Suppressor macrophage (primary cell): ENCODE data around the gene DHODH.
A peak's percentile ranks its signal among the peaks of the same experiment; 100 is the strongest.
"Not testable (repeated sequence)": the region's sequence is repeated elsewhere in the genome, so short reads cannot be mapped to it uniquely, and the experiment has no call there.

Experiments used
- DNase-seq, 4 experiments: peaks; one replicate each; pipeline ENCODE4 v3.0.0-alpha.2; 2020 to 2022
- total RNA-seq, 17 experiments: gene quantifications; one replicate each; lab custom pipeline; 2026; ENCODE audit warnings: mixed read lengths in 6 of 17, inconsistent platforms in 3 of 17; lab: John Stamatoyannopoulos, UW

The DHODH gene
- 0.72 to 9.7 (median 4.7) reads per million in 17 experiments for total RNA-seq

DNA sequence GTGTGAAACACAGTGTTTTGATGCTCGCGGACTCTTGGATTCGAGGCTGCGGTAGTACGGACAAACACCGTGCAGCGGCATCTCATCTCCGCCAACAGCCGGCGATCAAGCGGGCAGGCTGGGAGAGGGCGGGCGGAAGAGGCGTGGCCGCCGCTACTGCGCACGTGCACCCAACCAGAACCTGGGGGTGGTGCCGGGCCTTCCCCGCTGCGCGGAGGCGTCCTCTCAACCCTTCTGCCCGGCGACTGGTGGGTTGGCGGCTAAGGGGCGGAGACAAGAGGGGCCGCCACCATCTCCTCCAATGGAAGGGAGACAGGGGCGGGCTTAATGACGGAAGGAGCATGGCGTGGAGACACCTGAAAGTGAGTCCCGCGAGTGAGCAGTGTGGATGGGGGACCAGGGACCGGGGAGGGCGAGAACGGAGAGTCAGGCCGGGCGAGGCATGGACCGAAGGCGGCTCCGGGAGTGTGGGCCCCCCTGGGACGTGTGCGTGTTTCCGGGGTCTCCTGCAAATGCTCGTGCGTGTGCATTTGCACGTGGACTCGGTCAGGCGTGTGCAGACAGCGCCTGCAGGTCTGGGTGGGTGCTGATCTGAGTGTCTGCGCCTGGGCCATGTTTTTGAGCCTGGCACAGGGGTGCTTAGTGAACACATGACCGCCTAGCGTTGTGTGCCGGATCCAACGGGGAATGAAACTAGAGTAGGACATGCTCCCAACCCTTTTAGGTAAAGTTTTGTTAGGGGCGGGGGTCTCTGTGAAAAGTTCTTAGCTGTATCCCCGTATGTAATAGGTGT is at the start of gene DHODH:
Gene DHODH, plus strand, starts transcription at position 321 of the 793 bp plus-strand sequence. Its CDS starts 21 bp downstream, at position 342.
- DNase-seq = peak; percentile 98 to 99 (median 99)

DNA sequence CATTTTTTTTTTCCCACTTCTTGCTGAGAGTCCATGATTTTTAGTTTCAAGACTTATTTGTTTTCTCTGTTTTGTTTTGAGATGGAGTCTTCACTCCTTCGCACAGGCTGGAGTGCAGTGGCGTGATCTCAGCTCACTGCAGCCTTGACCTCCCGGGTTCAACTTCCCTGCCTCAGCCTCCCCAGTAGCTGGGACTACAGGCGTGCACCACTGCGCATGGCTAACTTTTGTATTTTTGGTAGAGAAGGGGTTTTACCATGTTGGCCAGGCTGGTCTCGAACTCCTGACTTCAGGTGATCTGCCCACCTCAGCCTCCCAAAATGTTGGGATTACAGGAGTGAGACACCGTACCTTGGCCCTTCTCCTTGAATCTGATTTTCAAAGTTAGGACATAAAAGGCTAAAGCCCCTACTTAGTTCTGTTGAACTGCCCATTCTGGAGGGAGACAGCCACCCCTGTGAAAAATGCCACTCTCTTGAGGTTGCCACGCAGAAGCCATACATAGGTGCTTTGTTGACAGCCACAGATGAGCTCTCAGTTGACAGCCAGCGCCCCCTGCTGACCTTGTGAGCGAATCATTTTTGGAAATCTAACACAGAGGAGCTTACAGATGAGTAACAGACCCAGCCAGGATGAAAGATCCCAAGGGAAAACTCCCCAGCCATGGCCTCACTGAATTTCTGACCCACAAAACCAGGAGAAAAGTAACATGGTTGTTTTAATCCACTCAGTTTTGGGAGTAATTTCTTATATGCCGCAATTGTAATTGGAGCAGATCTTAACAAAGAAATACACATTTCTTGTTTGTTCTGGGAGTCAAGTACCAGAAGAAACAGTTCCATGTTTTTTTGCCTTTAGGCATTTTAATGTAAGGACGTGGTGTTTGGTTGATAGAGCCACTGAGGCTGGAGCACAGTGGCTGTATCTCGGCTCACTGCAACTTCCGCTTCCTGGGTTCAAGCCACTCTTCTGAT is 47.2 kb upstream of the DHODH start:
- peak; percentile 84 to 90 (median 90) for DNase-seq

DNA sequence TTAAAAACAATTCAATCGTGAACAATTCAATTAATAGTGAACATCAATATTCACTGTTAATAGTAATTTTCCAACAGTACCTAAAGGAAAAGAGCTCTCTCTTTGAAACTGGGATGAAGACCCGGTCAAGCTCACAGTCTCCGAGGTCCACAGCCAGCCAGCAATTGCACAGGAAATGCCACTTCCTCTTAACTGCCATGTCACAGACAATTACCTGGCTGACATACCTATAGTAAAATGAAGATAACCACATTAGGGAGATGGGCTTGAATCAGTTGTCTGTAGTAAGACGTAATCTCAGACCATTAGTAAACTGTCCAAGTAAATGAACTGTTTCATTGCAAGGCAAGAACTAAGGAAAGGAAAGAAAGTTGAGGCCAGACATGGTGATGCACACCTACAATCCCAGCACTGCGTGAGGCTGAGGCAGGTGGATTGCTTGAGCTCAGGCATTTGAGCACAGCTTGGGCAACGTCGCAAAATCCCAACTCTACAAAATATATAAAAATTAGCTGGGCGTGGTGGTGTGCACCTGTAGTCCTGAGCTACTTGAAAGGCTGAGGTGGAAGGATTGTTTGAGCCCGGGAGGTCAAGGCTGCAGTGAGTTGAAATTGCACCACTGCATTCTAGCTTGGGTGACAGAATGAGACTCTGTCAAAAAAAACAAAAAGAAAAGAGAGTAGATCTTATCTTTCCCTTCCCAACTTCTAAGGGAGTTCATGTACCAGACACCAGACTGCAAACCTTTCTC is 45.2 kb upstream of the DHODH start:
- no peak for DNase-seq

DNA sequence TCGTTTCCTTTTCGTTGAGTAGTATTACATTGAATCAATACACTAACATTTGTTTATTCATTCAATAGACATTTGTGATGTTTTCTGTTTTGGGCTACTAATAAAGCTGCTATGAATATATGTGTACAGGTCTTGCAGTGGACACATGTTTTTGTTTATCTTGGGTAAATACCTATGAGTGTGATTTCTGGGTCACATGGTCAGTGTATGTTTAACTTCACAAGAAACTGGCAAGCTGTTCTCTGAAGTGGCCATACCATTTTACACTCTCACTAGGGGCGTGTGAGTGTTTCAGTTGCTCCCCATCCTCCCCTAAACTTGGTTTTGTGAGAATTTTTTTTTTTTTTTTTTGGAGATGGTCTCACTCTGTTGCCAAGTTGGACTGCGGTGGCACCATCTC is 43.3 kb upstream of the DHODH start:
- DNase-seq = no peak

DNA sequence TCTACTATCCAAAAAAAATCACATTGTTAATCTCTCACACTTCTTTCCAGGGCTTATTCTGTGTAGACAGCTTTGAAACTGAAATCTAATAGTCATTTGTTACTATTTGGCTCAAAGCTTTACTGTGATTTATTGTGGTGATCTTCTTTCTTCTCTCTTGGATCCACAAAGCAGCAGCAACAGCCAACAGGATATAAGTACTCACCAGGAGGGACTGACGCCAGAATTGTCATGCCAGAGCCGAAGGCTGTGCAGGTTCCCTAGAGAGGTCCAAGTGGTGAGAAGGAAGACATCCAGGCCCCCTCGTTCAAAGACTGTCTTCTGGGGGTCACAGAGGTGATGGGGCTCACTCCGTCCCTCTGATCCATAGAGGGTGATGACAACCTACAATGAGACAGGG is 41.6 kb upstream of the DHODH start:
- no peak for DNase-seq

DNA sequence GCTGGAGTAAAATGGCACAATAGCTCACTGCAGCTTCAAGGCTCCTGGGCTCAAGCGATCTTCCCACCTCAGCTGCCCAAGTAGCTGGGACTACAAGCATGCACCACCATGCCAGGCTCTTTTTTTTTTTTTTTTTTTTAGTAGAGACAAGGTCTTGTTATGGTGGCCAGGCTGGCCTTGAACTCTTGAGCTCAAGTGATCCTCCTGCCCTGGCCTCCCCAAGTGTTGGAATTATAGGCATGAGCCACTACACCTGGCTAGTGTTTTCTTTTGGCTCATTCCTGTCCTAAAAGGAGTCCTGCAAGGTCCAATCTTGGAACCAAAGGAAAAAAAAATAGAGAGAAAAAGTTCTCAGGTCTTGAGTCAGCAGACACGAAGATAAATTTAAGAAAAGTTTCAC is 39.2 kb upstream of the DHODH start:
- DNase-seq = no peak

DNA sequence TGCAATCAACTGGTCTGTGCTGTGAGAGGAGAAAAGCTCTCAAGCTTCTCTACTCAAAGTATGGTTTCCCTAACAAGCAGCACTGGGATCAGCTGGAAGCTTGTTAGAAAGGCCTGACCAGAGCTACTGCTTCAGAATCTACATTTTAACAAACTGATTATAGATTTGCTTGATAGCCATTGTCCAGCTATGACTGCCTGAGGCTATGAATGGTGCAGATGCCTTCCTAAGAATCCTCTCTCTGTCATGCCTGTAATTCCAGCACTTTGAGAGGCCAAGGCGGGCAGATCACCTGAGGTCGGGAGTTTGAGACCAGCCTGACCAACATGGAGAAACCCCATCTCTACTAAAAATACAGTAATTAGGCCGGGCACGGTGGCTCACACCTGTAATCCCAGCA is 37.0 kb upstream of the DHODH start:
- DNase-seq = no peak

DNA sequence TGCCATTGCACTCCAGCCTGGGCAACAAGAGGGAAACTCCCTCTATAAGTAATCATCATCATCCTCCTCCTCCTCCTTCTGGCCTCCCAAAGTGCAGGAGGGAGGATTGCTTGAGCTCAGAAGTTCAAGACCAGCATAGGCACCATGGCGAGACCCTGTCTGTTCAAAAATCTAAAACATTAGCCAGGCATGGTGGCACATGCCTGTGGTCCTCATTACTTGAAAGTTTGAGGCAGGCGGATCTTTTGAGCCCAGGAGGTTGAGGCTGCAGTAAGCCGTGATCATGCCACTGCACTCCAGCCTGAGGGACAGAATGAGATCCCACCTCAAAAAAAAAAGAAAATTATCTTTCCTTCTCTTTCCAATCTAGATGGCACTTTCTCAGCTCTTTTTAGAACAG is 36.2 kb upstream of the DHODH start:
- DNase-seq = no peak

DNA sequence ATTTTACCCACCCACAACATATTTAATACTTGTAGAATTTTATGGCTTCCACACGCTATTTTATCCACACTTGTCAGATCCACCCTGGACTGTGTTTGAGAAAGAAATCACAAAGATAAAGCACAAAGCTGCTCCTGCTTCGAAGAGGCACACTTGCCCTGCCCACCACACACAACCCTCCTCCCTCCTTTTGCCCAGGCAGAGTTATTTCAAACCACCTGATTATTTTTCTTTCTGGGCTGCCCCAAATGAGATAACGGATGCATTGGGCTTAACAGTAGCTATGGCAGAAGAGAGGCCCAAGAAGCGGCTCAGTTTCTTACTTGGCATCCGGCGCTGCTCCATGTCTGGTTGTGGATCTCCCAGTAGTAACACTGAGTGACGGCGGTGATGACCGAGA is 35.5 kb upstream of the DHODH start:
- no peak for DNase-seq

DNA sequence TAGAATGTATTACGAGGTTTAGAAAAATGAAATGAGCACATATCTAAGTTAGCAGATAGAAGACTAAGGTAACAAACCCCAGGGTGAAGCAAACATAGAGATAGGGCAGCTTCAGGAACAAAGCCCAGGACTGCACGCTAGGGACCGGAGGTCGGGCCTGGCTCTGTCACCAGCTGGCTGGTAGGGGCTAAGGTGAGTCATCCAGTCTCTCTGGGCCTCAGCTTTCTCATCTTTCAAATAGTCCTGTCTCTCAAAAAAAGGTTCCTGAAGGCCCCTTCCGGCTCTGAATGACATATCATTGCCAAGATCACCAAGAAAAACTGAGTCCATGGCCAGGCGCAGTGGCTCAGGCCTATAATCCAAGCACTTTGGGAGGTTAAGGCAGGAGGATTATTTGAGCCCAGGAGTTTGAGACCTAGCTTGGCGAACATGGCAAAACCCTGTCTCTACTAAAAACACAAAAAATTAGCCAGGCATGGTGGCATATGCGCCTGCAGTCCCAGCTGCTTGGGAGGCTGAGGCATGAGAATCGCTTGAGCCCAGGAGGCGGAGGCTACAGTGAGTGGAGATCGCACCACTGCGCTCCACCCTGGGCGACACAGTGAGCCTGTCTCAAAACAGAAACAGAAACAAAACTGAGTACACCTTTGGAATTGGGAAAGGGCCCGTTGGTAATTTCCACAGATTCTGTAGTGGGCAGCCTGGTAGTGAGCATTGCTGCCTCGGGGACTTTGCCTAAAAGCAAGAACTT is 34.3 kb upstream of the DHODH start:
- DNase-seq = no peak

DNA sequence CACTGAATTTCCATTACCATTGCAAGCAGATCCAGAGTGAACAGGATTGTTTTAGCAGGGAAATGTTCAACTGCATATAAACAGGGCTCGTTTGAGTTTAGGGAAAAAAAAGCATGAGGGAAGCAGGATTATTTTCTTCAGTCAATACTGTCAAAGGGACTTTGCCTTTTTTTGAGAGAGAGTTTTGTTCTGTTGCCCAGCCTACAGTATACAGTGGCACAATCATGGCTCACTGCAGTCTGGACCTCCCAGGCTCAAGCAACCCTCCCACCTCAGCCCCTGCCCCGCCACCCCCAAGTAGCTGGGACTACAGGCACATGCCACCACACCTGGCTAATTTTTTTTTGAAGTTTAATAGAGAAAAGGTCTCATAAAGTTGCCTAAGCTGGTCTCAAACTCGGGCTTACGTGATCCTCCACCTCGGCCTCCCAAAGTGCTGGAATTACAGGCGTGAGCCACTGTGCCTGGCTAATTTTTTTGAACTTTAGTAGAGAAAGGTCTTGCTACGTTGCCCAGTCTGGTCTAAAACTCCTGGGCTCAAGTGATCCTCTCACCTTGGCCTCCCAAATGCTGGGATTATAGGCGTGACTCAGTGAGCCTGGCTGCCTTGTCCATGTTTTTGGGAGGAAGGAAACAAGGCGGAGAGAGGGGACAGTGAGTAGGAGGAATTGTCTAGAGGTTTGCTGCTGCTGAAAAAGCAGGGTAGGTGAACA is 23.1 kb upstream of the DHODH start:
- DNase-seq = no peak

DNA sequence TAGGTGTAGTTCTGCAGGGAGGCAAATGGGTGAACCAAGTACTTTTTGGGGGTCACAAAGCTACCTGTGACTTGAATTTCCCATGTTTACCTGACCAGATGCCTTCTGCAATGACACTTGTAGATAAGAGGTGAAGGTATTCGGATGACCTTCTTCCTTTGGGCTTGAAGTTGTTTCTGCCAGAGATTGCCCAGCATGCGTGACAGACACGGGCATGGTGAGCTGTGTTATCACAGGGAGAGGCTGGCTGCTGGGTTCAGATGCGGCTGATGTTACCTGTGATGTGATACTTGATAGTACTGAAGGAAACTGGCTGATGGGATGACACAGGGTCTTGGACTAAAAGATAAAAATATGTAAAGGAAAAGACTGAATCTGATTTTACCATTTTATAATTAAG is 22.4 kb upstream of the DHODH start:
- no peak for DNase-seq

DNA sequence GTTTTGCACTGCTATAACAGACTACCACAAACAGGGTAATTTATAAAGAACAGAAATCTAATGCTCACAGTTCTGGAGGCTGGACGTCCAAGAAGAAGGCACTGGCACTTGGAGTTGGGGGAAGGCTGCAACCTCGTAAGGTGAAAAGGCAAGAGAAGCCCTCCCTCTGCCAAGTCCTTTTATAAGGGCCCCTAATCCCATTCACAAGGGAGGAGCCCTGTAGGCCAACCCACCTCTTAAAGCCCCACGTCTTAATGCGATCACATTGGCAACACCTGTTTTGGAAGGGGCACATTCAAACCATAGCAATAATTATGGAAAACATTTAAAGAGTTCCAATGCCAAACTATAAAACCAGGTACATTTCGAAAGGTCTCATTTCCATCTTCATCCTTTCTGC is 13.5 kb upstream of the DHODH start:
- no peak for DNase-seq

DNA sequence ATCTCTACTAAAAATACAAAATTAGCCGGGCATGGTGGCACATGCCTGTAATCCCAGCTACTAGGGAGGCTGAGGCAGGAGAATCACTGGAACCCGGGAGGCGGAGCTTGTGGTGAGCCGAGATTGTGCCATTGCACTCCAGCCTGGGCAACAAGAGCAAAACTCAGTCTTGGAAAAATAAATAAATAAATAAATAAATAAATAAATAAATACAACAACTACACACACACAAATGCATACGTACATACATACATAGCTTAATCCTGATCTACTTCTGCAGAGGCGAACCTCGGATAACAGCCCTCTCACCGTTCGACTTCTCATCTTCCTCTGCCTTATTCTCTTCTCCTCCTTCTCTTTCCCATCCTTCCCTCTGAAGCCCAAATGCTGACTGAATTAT is 11.0 kb upstream of the DHODH start:
- not testable (repeated sequence) for DNase-seq

DNA sequence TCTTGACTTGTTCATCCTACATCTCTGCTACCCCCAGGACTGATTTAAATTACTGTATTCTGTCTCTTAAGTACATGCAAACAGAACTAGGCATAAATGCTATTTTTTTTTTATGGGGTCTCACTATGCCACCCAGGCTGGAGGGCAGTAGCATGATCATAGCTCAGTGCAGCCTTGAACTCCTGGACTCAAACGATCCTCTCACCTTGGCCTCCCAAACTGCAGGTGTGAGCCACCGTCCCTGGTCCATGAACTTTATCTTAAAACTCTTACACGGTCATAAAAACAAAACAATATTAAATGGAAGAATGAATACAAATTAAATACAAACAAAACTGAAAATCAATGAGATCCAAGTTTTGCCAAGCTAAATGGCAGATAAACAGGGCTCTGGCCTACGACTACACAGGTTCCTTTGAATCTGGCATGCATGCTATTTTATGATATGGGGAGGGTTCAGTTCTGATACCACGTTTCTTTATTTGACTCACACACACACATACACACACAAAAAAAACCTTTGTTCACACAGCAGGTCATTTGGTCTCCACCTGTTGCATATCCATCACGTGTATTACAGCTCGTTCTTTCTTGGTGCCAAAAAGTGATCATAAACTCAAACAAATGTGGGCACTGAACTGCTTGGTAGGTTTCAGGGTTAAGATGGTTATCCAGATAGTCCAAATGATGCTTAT is 7.2 kb upstream of the DHODH start:
- DNase-seq = no peak

DNA sequence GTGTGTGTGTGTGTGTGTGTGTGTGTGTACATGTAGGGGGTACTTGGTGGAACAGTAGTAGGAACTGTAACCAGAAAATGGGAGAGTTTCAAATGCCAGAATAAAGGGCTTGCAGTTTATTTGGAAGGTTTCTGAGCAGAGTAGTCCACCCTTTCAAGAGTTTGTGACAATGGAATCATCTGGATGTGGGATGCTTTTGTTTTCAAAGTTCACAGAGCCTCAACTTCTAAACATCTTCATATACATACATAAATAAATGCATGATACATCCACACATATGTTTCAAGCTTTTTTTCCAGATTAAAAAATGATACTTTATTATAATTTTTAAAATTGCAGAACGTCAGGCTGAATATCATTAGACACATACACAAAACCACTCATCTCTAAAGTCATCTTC is 5.9 kb upstream of the DHODH start:
- no peak for DNase-seq

DNA sequence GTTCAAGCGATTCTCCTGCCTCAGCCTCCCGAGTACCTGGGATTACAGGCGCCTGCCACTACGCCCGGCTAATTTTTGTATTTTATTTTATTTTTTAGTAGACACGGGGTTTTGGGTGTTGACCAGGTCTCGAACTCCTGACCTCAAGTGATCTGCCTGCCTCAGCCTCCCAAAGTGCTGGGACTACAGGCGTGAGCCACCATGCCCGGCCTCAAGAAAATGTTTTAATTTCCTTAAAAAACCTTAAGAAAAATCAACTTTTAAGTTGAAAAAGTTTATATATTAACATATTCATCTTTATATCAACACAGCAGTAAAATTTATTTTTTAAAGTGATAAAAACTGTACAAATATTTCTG is 500 bp upstream of the DHODH start:
- DNase-seq = not testable (repeated sequence)

DNA sequence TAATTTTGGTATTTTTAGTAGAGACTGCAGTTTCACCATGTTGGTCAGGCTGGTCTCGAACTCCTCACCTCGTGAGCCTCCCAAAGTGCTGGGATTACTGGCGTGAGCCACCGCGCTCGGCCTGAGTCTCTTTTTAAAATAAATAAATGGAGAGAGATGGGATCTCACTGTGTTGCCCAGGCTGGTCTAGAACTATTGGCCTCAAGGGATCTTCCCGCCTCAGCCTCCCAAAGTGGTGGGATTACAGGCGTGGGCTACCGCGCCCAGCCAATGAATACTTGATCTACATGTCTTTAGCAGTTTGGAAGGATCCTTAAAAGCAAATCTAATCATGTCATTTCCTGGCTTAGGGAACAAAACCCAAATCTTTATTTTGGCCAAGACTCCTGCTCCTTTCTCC is 1.2 kb downstream of the DHODH start:
- no peak for DNase-seq

DNA sequence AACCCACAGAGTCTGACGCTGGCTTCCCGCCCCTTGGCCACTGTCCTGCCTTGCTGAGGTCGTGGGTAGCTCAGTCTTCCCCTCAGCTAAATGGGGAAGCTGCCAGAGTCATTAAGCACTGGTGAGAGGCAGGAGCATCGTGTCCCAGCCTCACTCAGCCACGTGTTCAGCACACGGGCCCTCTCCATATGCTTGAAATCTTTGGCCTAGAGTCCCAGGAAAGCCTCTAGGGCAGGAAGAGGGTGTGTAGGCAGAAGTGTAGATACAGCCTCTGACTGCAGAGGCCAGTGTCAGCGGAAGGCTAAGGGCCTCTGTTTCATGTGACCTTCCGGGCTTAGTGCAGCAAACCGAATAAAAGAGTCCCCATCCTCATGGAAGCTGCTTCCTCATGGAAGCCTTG is 4.1 kb downstream of the DHODH start:
- no peak for DNase-seq

DNA sequence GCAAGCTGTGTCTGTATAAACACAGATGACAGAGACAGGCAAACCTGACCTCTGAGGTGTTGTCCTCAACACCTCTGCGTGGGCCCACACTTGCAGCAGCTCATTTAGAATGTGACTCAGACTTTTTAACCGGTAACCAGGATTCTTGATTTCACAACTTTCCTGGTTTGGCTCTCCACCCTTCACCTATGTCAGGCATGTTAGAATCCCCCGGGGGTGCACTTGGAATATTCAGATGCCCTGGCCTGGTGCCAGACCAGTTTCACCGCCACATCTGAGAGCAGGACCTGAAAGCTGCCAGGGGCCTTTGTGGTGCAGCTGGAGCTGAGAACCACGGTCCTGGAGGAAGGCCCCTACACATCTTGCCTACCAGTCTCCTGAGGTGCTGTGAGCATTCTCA is 4.8 kb downstream of the DHODH start:
- DNase-seq = no peak
